B cell (primary cell): ENCODE measurements around the gene CFAP47. TPM values are rescaled to one million over a fixed set of nuclear protein-coding genes. Genes with fewer than 3 reads are reported as not detected.

ENCODE experiments used
- ATAC-seq: fragments of 200-7000 bp; cut with Tn5 transposase; one replicate; pipeline ENCODE4 v1.10.0; 2021; ENCODE audit warnings: low read depth, mild to moderate bottlenecking, moderate number of reproducible peaks, moderate library complexity
- CTCF ChIA-PET: fragments of 350-600 bp; sonication (Branson Sonifier 250); formaldehyde crosslinking; loops from one replicate; lab custom pipeline; 2021; ENCODE audit warnings: antibody characterized with exemption, inconsistent platforms; lab: Charles Lee
- POLR2A ChIA-PET: fragments of 350-600 bp; sonication (Branson Sonifier 250); formaldehyde crosslinking; loops from one replicate; lab custom pipeline; 2021; ENCODE audit warnings: antibody characterized with exemption; lab: Charles Lee
- DNase-seq: peaks from one replicate; pipeline ENCODE4 v3.0.0; 2013
- H2AFZ ChIP-seq: 2 replicates; pipeline ENCODE4 v1.6.1; 2012; ENCODE audit warnings: mild to moderate bottlenecking, low read depth, low read length; ENCODE audit not compliant: insufficient read depth, poor library complexity, severe bottlenecking
- H3K27ac ChIP-seq, 2 donors: 1 replicate in 1 of 2; 2 replicates in 1 of 2; pipeline ENCODE4 v1.5.1; 2012 to 2013; ENCODE audit warnings: low read length in 2 of 2, mild to moderate bottlenecking in 2 of 2, moderate library complexity in 1 of 2
- H3K27me3 ChIP-seq, 4 experiments: fragments of 200-600 bp in 1 of 4; sonication (generic) in 1 of 4; replicated peaks in 1 of 4; 1 replicate in 2 of 4; 2 replicates in 2 of 4; pipeline versions ENCODE4 v1.6.1 to v1.7.0; 2013 to 2016; ENCODE audit warnings: low read length in 3 of 4, mild to moderate bottlenecking in 2 of 4, mixed read lengths in 1 of 4, moderate library complexity in 1 of 4; ENCODE audit not compliant: insufficient read depth in 4 of 4, control insufficient read depth in 3 of 4; ENCODE audit errors: control extremely low read depth in 1 of 4
- H3K36me3 ChIP-seq, 2 experiments: replicated peaks in 1 of 2; 1 replicate in 1 of 2; 2 replicates in 1 of 2; pipeline versions ENCODE4 v1.6.1 to v1.7.1; 2013; ENCODE audit warnings: low read length in 1 of 2; ENCODE audit not compliant: insufficient read depth in 2 of 2, control insufficient read depth in 1 of 2; ENCODE audit errors: control extremely low read depth in 1 of 2, extremely low read depth in 1 of 2
- H3K4me1 ChIP-seq, 2 donors: fragments of 200-600 bp in 1 of 2; sonication (generic) in 1 of 2; 1 replicate in 1 of 2; 2 replicates in 1 of 2; pipeline versions ENCODE4 v1.5.1 to v1.6.1; 2013 to 2017; ENCODE audit warnings: low read length in 2 of 2; ENCODE audit not compliant: control insufficient read depth in 2 of 2, insufficient read depth in 2 of 2
- H3K4me2 ChIP-seq: replicated peaks from 2 replicates; pipeline ENCODE3; 2012; ENCODE audit warnings: mild to moderate bottlenecking, low read depth, low read length; ENCODE audit not compliant: poor library complexity, severe bottlenecking
- H3K4me3 ChIP-seq, 5 experiments: fragments of 200-600 bp in 1 of 5; sonication (generic) in 1 of 5; 1 replicate in 3 of 5; 2 replicates in 2 of 5; pipeline versions ENCODE4 v1.5.1 to v1.7.0; 2011 to 2016; ENCODE audit warnings: low read length in 4 of 5, mild to moderate bottlenecking in 4 of 5, low read depth in 2 of 5, control low read depth in 1 of 5, moderate library complexity in 1 of 5; ENCODE audit not compliant: insufficient read depth in 1 of 5; ENCODE audit errors: control extremely low read depth in 1 of 5, extremely low read depth in 1 of 5
- H3K79me2 ChIP-seq: fragments of 200-600 bp; sonication (generic); one replicate; pipeline ENCODE4 v1.6.0; 2016; ENCODE audit warnings: low read length; ENCODE audit not compliant: control insufficient read depth, insufficient read depth
- H3K9ac ChIP-seq: fragments of 200-600 bp; sonication (generic); 2 replicates; pipeline ENCODE4 v1.6.1; 2017; ENCODE audit warnings: mild to moderate bottlenecking, low read length, moderate library complexity
- H3K9me3 ChIP-seq, 3 donors: one replicate each; pipeline versions ENCODE4 v1.6.1 to v1.7.1; 2013; ENCODE audit warnings: low read length in 2 of 3; ENCODE audit not compliant: control insufficient read depth in 2 of 3, insufficient read depth in 1 of 3; ENCODE audit errors: control extremely low read depth in 1 of 3
- H4K20me1 ChIP-seq: 2 replicates; pipeline ENCODE4 v1.6.0; 2012; ENCODE audit warnings: mild to moderate bottlenecking, low read length; ENCODE audit not compliant: insufficient read depth, control insufficient read depth, poor library complexity, severe bottlenecking
- H3K27ac Mint-ChIP-seq: one replicate; pipeline ENCODE4 v1.8.0; 2021; ENCODE audit warnings: mixed read lengths
- H3K27me3 Mint-ChIP-seq: one replicate; pipeline ENCODE4 v1.8.0; 2021; ENCODE audit warnings: mixed read lengths
- H3K4me1 Mint-ChIP-seq: one replicate; pipeline ENCODE4 v1.8.0; 2021; ENCODE audit warnings: mixed read lengths
- H3K4me3 Mint-ChIP-seq: one replicate; pipeline ENCODE4 v1.8.0; 2021; ENCODE audit warnings: mixed read lengths
- H3K9me3 Mint-ChIP-seq: one replicate; pipeline ENCODE4 v1.8.0; 2022; ENCODE audit warnings: mixed read lengths; ENCODE audit not compliant: insufficient read depth
- EZH2 ChIP-seq: IDR thresholded peaks from 2 replicates; pipeline ENCODE4 v1.6.1; 2012; ENCODE audit warnings: borderline replicate concordance, low read depth, mild to moderate bottlenecking, moderate library complexity, low read length; ENCODE audit not compliant: insufficient read depth, poor library complexity, severe bottlenecking
- WGBS: methylation state at CpG from one replicate; pipeline ENCODE4 v1.1.5; 2013; ENCODE audit warnings: missing lambda C conversion rate; ENCODE audit not compliant: insufficient coverage; 5-methylcytosine and 5-hydroxymethylcytosine counted together
- intact Hi-C: fragments of 100-400 bp; cut with micrococcal nuclease; formaldehyde crosslinking; loops from one replicate; pipeline ENCODE4 v1.10.0; 2022
- polyA plus RNA-seq: library from polyadenylated mRNA; depleted of rRNA; stranded (reverse); fragments of >200 nt; gene quantifications from 2 replicates; pipeline ENCODE4 v1.2.3, GENCODE V29; 2012
- total RNA-seq, 2 donors: library from RNA; stranded (reverse); fragments of 120-200 nt in 1 of 2; gene quantifications; 1 replicate in 1 of 2; 2 replicates in 1 of 2; pipeline versions ENCODE4 v1.2.3 to v1.2.4, GENCODE V29; 2013 to 2022
- TF ChIP-seq, protein P1 (sequence below): fragments of 200-600 bp; IDR thresholded peaks from one replicate; pipeline ENCODE4 v1.8.0; 2022; ENCODE audit warnings: antibody characterized with exemption, mild to moderate bottlenecking

The CFAP47 gene
- total and polyA plus RNA-seq, 2 donors (not counting 1 experiment from before 2014, with no cell fraction given), result not detected

DNA sequence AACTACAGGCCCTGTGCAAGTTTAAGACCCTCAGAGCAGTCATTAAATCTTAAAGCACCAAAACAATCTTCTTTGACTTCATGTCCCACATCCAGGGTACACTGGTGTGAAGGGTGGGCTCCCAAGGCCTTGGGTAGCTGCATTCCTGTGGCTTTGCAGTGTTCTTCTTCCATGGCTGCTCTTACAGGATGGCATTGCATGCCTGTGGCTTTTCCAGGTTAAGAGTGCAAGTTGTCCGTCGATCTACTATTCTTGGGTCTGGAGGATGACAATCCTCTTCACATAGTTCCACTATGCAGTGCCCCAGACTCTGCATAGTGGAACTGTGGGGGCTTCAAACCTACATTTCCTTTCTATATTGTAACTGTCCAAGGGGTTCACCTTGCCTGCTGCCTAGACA, 494.5 kb downstream of the CFAP47 start:
- WGBS, result no CpG with 5 or more reads among the region's 2 CpGs
- no peaks in the 10 kb centered on the region for H3K79me2 ChIP-seq
- no peaks in the 10 kb centered on the region for H3K4me1 Mint-ChIP-seq
- no peaks in the 10 kb centered on the region for H3K4me1 ChIP-seq
- no peak overlapping the region for H3K27ac ChIP-seq
- H2AFZ ChIP-seq, result no peak overlapping the region
- H3K36me3 ChIP-seq, result no peaks in the 10 kb centered on the region
- no peak overlapping the region for H3K27ac Mint-ChIP-seq
- no peak overlapping the region for H3K4me2 ChIP-seq
- no peak for ATAC-seq
- TF ChIP-seq, protein P1, sequence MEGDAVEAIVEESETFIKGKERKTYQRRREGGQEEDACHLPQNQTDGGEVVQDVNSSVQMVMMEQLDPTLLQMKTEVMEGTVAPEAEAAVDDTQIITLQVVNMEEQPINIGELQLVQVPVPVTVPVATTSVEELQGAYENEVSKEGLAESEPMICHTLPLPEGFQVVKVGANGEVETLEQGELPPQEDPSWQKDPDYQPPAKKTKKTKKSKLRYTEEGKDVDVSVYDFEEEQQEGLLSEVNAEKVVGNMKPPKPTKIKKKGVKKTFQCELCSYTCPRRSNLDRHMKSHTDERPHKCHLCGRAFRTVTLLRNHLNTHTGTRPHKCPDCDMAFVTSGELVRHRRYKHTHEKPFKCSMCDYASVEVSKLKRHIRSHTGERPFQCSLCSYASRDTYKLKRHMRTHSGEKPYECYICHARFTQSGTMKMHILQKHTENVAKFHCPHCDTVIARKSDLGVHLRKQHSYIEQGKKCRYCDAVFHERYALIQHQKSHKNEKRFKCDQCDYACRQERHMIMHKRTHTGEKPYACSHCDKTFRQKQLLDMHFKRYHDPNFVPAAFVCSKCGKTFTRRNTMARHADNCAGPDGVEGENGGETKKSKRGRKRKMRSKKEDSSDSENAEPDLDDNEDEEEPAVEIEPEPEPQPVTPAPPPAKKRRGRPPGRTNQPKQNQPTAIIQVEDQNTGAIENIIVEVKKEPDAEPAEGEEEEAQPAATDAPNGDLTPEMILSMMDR, result no peak
- TF ChIP-seq EZH2, result no peak
- H3K9ac ChIP-seq, result no peak overlapping the region
- no peak overlapping the region for H3K4me3 ChIP-seq
- H3K27me3 ChIP-seq, result no peaks in the 10 kb centered on the region
- intact Hi-C loops, result no loop called here
- POLR2A ChIA-PET, result no interaction called here
- no peak overlapping the region for H3K4me3 Mint-ChIP-seq
- no peaks in the 10 kb centered on the region for H4K20me1 ChIP-seq
- DNase-seq, result no peak
- CTCF ChIA-PET, result no interaction called here
- peaks cover 0 to 5% (median 0%) of the 10 kb centered on the region in 3 donors for H3K9me3 ChIP-seq
- H3K27me3 Mint-ChIP-seq, result no peaks in the 10 kb centered on the region
- H3K9me3 Mint-ChIP-seq, result no peaks in the 10 kb centered on the region

DNA sequence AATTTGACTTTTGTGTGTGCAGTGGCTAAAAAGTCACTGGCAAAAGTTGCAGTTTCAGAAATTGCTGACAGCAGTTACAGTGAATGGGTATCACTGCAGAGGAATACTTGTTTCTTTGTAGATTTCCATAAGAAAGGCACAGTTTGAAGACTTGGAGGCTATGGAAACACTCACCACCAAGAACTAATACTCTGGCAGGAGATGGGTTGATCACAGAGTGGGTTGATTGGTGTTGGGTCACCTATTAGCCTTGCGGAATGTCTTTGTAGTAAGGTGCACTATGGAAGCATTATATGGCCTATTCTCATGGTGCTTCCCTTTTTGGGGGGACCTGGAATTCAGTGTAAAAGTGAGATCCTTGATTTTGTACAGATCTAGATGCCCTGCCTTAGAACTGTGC, 502.8 kb downstream of the CFAP47 start:
- Mint-ChIP-seq H3K27ac (no peak overlapping the region), H3K4me3 (no peak overlapping the region), H3K9me3 (no peaks in the 10 kb centered on the region), H3K4me1 (no peaks in the 10 kb centered on the region), H3K27me3 (no peaks in the 10 kb centered on the region)
- TF ChIP-seq EZH2, result no peak
- TF ChIP-seq, protein P1, result no peak
- POLR2A ChIA-PET, result no interaction called here
- Histone ChIP-seq H3K36me3 (no peaks in the 10 kb centered on the region), H2AFZ (no peak overlapping the region), H3K27ac (no peak overlapping the region), H3K4me3 (no peak overlapping the region), H3K4me1 (no peaks in the 10 kb centered on the region), H3K27me3 (no peaks in the 10 kb centered on the region), H3K4me2 (no peak overlapping the region), H3K79me2 (no peaks in the 10 kb centered on the region), H4K20me1 (no peaks in the 10 kb centered on the region), H3K9ac (no peak overlapping the region), H3K9me3 (peaks cover 0 to 5% (median 0%) of the 10 kb centered on the region in 3 donors)
- WGBS, result no CpG with 5 or more reads among the region's 1 CpG
- ATAC-seq (no peak), DNase-seq (no peak)
- CTCF ChIA-PET, result no interaction called here
- intact Hi-C loops, result no loop called here
